HG03045 (cell line): Measurements from ENCODE around the gene SMIM9.
"Not testable (repeated sequence)": the region's sequence is repeated elsewhere in the genome, so short reads cannot be mapped to it uniquely, and the experiment has no call there.

Experiments used
- ATAC-seq: cut with Tn5 transposase; IDR thresholded peaks from one replicate; pipeline ENCODE4 v1.9.1; 2021; ENCODE audit warnings: mild to moderate bottlenecking, moderate library complexity; ENCODE audit not compliant: unreplicated experiment

The SMIM9 gene

DNA sequence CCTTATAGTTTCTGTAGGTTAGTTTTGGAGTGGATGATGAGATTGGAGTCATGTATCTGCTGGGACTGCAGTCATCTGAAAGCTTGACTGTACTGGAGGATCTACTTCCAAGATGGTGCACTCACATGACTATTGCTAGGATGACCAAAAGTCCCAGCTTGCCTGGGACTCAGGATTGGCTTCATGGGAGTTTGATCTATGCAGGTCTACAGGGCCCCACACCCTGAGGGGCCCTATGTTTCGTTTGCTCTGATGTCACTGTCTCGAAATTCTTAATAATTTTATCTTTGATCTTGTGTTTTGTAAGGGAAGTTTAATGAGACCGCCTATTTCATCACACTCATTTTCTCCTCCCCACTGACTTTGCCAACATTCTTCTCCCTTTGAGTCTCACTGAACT is at the start of gene SMIM9:
Gene SMIM9, minus strand, starts transcription at position 101 of the 400 bp plus-strand sequence. CDS start 3,806 bp downstream, outside the sequence.
- ATAC-seq = no peak

DNA sequence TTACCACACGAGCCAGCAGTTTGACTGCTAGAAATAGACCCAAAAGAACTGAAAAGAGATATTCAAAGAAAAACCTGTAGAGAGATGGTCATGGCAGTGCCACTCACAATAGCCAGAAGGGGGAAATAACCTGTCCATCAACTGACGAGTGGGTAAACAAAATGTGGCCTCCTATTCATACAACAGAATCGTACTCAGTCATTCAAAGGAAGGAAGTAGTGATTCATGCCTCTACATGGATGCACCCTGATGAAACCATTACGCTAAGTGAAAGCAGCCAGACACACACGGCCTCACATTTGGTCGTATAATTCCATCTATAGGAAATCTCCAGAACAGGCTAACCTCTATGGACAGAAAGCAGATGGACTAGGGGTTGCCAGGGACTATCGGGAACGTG is 49.6 kb upstream of the SMIM9 start:
- not testable (repeated sequence) for ATAC-seq

DNA sequence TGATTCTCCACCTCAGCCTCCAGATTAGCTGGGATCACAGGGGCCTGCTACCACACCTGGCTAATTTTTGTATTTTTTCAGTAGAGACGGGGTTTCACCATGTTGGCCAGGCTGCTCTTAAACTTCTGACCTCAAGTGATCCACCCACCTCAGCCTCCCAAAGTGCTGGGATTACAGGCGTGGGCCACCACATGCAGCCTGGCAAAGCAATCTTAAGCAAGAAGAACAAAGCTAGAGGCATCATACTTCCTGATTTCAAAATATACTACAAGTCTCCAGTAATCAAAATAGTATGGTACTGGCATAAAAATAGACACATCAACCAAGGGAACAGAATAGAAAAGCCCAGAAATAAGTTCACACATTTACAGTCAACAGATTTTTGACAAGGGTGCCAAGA is 38.9 kb upstream of the SMIM9 start:
- ATAC-seq = no peak

DNA sequence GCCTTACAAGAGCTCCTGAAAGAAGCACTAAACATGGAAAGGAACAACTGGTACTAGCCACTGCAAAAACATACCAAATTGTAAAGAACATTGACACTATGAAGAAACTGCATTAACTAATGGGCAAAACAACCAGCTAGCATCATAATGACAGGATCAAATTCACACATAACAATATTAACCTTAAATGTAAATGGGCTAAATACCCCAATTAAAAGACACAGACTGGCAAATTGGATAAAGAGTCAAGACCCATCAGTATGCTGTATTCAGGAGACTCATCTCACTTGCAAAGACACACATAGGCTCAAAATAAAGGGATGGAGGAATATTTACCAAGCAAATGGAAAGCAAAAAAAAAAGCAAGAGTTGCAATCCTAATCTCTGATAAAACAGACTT is 34.1 kb upstream of the SMIM9 start:
- ATAC-seq = not testable (repeated sequence)

DNA sequence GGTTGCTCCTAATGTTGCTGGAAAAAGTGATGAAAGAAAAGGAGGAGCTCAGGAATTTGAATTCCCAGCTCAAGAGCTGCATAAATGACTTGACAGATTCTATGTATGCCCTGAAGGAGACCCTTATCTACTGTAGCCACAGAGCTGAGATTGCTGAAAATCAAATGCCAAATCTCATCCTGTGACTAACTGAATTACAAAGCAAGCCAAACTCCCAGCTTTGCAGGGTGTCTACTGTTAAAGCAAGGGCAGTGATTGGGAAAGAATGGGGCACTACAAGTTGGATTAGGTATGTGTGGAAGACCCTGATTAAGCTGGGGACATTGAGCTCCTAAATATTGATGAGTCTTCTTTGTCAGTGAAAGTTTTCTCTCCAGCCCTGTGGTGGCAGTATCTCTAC is 20.8 kb upstream of the SMIM9 start:
- no peak for ATAC-seq

DNA sequence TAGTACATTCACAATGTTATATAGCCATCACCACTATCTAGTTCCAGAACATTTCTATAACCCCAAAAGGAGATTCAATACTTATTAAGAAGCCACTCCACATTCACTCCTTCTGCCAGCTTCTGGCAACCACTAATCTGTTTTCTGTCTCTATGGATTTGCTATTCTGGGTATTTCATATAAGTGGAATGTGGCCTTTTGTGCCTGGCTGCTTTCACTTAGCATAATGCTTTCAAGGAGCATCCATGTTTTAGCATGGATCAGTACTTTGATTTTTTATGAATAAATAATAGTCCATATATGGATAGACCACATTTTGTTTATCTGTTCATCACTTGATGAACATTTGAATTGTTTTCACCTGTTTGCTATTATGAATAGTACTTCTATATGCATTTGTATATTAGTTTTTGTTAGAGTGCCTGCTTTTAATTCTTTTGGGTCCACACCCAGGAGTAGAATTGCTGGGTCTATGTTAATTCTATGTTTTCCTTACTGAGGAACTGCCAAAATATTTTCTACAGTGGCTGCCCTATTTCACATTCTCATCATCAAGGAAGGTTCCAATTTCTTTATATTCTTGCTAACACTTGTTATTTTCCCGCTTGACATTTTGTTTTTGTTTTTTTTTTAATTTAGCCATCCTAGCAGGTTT is 16.6 kb upstream of the SMIM9 start:
- ATAC-seq = no peak

DNA sequence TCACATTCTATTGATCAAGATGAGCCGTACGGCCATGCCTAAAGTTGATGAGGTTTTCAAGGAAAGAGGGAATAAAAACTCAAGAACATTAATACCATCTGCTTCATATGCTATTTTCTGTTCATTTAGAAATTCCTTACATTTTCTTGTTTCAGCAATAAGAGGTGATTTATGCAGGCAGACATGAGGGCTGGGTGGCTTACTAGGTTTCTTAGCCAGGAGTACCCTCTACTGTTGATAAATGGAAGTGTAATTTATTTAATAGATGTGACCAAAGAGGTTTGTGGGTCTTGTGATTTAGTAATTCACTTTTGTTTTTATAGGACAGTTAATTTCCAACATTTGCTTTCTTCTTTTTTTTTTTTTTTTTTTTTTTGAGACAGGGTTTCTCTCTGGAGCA is 6.4 kb upstream of the SMIM9 start:
- ATAC-seq = no peak

DNA sequence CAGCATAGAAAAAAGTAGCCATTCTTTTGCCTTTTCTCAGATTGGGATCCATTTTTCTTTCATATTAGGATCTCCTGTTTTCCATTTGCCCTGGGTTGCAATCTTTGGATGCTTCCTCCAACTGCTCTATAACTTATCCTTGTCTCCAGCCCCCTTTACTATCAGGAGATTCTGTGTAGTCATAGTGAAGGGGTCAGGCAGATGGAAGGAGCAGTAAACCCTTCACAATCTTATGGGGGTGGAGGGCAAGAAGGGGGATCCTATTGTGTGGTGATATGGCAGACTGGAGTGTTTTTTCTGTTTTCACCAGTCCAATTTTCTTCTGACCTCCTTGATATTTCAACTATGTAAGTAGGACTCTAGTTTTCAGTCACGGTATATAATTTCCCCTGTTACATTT is 1.7 kb upstream of the SMIM9 start:
- ATAC-seq = no peak

DNA sequence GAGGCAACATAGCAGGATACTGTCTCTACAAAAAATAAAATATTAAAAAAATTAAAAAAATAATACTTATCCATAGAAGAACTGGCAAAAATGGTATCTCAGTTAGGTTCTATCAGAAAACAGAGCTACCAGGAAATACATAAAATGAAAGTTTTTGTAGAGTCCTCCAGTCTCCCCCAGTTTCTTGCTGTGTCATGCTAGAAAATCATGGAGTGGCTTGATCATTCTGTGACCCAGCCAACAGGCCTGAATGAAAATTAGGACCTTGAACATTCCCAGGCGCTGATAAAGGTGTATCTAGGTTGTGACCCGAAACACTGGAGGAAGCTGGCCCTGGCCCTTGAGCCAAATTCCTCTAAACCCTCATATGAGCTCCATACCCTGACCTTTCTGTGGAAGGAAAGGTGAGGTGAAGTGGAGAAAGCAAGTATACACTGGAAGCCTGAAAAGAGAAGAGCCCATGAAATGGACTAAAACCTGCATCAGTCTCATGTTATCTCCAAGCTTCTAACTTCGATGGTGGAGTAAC is 652 bp downstream of the SMIM9 start:
- ATAC-seq = no peak

DNA sequence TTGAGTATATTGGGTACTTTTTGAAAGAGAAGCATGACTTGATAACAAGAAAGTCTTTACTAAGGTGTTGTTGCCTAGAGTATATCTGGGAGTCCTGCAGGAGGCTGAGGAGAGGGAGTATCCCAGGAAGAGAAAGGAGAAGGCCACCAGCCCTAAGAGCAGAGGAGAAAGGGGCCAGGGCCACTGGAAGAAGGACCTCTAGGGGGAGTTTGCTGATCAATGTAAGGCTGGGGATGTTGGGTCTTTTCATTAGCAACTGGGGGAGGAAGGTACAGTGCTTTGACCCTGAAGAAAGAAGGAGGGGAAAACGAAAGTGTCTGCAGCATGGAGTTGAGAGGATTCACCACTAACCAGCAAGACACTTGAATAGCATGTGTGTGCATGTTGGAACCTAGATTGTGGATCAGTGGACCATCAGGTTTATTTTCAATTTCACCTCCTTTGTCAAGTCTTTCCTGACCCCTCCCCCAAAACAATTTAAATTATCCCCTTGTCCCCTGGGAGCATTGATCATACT is 4.5 kb downstream of the SMIM9 start:
- no peak for ATAC-seq

DNA sequence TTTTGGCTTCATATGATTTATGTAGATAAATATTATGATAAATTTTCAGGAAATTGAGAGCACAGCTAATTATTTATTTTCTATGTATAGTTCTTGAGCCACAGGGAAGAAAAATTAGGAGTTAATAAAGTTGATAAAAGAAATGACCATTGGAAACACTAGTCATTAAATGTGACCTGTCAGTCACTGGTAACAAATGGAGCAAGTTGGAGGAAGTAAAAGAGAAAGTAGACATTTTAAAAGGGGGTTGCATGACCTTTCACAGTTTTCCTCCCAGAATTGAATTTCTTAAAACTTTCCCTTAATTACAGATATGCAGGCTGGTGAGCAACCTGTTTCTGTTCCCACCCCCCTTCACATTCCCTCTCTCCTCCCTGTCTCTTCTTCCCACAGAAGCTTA is 5.3 kb downstream of the SMIM9 start:
- ATAC-seq = no peak

DNA sequence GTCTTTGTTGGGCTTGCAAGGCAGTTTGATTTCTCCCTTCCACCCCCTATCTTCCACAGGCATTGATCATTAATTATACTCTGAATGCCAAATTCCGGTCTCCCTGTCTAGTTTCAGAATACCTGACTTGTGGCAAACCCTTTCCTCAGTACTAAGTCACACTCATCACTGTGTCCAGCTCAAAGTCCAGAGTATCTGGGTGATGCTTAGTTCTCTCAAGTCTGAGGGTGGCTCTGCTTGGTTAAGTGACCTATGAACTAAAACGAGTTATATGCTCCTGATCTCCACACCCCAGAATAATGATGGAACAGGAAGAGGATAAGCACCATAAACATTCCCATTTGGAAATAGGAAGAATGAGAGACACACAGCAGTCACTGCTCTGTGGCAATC is 6.5 kb downstream of the SMIM9 start:
- ATAC-seq = no peak

DNA sequence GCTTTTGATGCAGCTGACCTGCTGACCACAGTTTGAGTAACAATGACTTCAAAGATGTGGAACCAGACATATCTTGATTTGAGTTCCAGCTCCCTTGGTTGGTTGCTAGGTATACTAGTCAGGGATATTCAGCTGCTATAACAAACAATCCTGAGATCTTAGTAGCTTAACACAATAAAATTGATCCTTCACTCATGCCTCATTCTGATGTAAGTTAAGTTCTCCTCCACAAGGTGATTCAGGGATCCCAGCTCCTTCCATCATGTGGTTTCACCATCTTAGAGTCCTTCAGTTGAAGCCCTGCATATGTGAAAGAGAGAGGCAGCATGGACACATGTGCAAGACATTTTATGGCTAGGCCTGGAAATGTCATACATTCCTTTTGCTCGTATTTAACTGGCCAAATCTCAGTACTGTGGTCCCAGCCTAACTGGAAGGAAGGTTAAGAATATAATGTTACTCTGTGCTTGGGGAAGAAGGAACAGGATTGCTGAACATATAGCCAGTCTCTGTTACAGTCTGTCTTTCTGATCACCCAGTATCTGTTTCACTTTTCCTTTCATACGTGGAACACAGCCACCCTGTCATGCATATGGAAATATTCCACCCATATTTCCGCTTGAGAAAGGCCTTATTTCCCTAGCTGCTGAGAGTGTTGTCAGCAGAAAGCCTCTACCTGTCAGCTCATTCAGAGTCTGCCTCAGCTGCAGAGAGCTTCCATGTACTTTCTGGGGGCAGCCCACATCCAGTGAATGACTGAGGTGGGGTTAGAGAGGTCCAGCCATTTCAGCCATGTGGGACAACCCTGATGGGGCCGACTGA is 7.1 kb downstream of the SMIM9 start:
- ATAC-seq = peak; percentile 87

DNA sequence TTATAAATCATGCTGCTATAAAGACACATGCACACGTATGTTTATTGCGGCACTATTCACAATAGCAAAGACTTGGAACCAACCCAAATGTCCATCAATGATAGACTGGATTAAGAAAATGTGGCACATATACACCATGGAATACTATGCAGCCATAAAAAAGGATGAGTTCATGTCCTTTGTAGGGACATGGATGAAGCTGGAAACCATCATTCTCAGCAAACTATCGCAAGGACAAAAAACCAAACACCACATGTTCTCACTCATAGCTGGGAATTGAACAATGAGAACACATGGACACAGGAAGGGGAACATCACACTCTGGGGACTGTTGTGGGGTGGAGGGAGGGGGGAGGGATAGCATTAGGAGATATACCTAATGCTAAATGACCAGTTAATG is 8.9 kb downstream of the SMIM9 start:
- not testable (repeated sequence) for ATAC-seq

DNA sequence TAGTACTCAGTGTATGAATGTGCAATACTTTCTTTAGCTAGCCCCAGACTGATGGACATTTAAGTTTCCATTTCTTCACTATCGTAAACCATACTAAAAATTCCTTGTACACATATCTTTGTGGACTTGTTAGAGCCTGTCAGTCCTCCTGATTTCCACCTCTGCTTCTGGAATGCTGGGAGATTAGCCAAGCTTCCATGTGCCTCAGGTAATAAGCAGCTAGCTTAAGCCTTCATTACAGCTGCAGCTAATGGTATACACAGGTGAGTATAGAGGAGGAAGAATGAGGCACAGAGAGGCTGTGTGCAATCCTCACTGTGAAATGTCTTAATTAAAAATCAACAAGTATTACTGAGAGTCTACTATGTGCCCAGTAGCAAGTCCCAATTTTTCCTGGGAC is 9.8 kb downstream of the SMIM9 start:
- ATAC-seq = no peak

DNA sequence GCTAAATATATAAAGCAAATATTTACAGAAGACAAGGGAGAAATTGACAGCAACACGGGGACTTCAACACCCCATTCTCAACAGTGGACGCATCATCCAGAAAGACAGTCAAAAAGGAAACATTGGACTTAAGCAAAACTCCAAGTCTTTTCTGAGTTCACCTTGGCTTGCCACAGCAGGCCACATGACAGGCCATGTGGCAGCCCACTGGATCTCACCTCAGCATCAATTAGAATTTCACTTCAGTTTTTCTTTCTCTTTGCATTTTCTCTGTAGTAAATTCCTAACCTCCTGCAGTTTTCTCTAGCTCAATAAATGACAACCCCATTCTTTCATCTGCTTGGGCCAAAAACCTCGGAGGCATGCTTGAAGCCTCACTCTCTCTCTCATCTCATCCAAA is 12.4 kb downstream of the SMIM9 start:
- ATAC-seq = no peak

DNA sequence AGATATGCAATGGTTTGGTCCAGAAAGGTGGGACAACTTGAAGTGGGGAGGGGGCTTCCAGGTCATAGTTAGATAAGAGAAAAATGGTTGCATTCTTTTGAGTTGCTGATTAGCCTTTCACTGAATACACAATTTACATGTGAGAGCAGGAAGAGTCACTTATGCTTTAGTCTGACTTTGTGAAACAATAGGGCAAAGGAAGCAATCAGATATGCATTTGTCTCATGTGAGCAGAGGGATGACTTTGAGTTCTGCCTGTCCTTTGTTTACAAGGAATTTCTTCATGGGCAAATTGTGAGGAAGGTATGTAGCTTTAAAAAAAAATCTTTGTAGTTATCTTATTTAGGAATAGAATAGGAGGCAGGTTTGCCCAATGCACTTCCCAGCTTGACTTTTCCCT is 12.9 kb downstream of the SMIM9 start:
- ATAC-seq = no peak

DNA sequence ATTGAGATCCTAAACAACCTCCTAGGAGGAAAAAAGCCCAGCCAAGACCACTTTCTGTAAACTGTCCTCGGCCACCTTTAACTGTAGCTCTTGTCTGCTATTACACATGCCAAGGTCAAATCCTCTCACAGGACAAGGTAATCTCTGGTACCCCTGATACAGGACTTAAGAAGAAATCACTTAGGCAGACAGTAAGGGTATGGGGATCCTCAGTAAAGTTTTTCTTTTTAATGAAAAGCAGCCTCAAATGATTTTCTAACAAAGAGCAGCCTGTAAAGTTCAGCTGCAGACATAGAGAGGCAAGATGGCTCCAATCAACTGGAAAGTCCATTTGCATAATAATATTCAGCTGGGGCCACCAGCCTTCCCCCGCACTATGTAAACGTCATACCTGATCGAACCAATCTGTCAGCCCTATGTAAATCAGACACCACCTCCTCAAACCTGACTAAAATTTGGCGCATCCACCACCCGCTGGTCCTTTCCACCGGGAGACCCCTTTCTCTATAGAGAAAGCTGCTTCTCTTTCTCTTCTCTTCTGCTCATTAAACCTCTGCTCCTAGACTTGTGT is 14.6 kb downstream of the SMIM9 start:
- no peak for ATAC-seq

DNA sequence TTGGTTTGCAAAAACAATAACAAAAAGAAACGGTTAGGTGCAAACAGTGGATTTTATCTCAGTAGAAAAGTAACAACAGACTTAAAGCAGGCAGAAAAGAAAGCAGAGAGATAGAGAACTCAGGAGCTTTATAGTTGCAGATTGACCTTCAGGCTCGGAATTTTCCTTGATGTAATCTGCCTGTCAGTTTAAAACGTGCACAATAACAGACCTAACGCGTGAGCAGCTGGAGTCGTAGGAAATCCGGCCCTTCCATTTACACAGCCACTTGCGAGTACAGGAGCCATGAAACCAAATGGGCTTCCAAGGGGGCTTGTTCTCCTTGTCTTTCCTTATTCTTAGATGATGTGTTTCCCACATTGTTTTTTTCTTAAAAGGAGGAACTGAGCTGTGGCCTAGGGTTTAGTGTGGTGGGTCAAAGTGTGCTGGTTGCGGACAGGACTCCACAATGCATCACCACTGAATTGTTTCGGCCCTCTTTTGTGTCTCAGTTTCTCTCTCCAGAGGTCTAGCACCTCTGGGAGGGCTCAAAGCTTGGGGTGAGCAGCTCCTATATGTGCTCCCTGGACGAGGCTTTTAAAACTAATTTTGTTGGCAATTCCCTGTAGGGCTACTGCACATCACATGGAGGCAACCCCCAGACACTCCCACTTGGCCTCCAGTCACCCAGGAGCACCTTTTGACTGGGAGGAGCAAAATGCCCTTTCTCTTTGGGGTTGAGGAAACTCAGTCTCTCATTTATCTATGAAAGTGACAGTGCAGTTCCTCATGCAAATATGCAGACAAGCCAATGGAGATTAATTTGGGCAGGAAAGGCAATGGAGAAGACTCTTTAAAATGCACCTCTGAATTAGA is 15.3 kb downstream of the SMIM9 start:
- ATAC-seq = no peak

DNA sequence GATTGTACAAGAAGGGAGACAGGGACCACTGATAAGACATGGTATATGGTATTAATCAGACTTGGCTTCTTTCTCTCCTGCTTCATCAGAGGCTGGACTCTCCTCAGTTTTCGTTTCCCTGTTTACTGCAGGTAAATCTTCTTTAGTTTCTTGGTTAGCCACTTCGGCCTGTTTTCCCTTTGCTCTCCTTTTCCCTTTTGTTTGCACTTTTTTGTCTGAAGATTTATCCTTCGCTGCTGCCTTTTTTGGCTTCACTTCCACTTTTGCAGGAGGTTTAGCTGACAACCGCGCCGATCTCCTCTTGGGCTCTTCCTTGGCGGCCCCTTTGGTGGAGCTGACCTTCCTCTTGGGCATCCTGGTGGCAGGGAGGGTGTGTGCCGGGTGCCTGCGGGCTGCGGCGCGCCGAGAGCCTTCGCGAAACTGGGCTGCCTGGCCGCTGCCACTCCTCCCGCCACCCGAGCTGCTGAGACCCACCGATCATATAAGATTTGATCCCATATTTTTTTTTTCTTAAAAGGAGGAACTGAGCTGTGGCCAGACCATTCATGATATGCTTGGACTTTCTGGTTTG is 17.3 kb downstream of the SMIM9 start:
- ATAC-seq = not testable (repeated sequence)
